HG02885 (cell line): ENCODE measurements around the gene TBX2.
A peak's percentile ranks its signal among the peaks of the same experiment; 100 is the strongest.

ENCODE experiments used
- ATAC-seq: cut with Tn5 transposase; IDR thresholded peaks from one replicate; pipeline ENCODE4 v1.9.1; 2021; ENCODE audit warnings: mild to moderate bottlenecking; ENCODE audit not compliant: unreplicated experiment, poor library complexity

The TBX2 gene

GRCh38 chr17:61400066-61400716 is 548 bp downstream of the TBX2 start:
- no peak for ATAC-seq

GRCh38 chr17:61400717-61401388 is 1.2 kb downstream of the TBX2 start:
- no peak for ATAC-seq

GRCh38 chr17:61401389-61402072 is 1.9 kb downstream of the TBX2 start:
- ATAC-seq, result no peak

- ATAC-seq, result no peak
Observed at GRCh38 chr17:61402073-61402541, 2.5 kb downstream of the TBX2 start.

GRCh38 chr17:61402978-61403800 is 3.5 kb downstream of the TBX2 start:
- ATAC-seq, result no peak

- ATAC-seq, result no peak
Observed at GRCh38 chr17:61403801-61404662, 4.4 kb downstream of the TBX2 start.

- no peak for ATAC-seq
Observed at GRCh38 chr17:61404663-61404912, 4.9 kb downstream of the TBX2 start.

- no peak for ATAC-seq
Observed at GRCh38 chr17:61404913-61405685, 5.5 kb downstream of the TBX2 start.

GRCh38 chr17:61405686-61406536 is 6.3 kb downstream of the TBX2 start:
- ATAC-seq, result no peak

GRCh38 chr17:61406537-61406845 is 6.8 kb downstream of the TBX2 start:
- ATAC-seq, result no peak

- ATAC-seq, result no peak
Observed at GRCh38 chr17:61406971-61407911, 7.6 kb downstream of the TBX2 start.

GRCh38 chr17:61408151-61409041 is 8.8 kb downstream of the TBX2 start:
- ATAC-seq, result no peak

- ATAC-seq, result peak; percentile 36
Observed at GRCh38 chr17:61409301-61410112, 9.9 kb downstream of the TBX2 start.

- peak; percentile 29 for ATAC-seq
Observed at GRCh38 chr17:61410141-61411010, 10.7 kb downstream of the TBX2 start.

GRCh38 chr17:61411011-61411260 is 11.3 kb downstream of the TBX2 start:
- ATAC-seq, result no peak
